ENCODE results near the gene USP2.

GRCh38 chr11:119307219-119307618 is 74.3 kb downstream of the USP2 start:
- no peak for TF ChIP-seq SP1 (IDR thresholded peaks at IDR 0.05)
- no peak for TF ChIP-seq ELF4 (IDR thresholded peaks at IDR 0.05)
- no peak for TF ChIP-seq LEF1 (IDR thresholded peaks at IDR 0.05; ENCODE audit: borderline replicate concordance)
- no peak for TF ChIP-seq PKNOX1 (IDR thresholded peaks at IDR 0.05)
